WERI-Rb-1 (cell line): ENCODE data around the gene KCNJ4.
"Not testable (repeated sequence)": the region's sequence is repeated elsewhere in the genome, so short reads cannot be mapped to it uniquely, and the experiment has no call there.

Experiments used
- DNase-seq: peaks from one replicate; pipeline ENCODE4 v3.0.0-alpha.2; 2020
- H3K27ac ChIP-seq: fragments of 250-450 bp; sonication (Bioruptor Pico); 2 replicates; pipeline ENCODE4 v1.5.1; 2020; ENCODE audit warnings: mild to moderate bottlenecking, moderate library complexity
- H3K27me3 ChIP-seq: fragments of 250-450 bp; sonication (Bioruptor Pico); 2 replicates; pipeline ENCODE4 v1.5.1; 2021; ENCODE audit warnings: mild to moderate bottlenecking, low read depth, moderate library complexity; ENCODE audit not compliant: insufficient read depth, severe bottlenecking
- H3K36me3 ChIP-seq: fragments of 250-450 bp; sonication (Bioruptor Pico); 2 replicates; pipeline ENCODE4 v1.5.1; 2020; ENCODE audit warnings: mild to moderate bottlenecking, moderate library complexity
- H3K4me3 ChIP-seq: 2 replicates; pipeline ENCODE4 v1.5.1; 2011; ENCODE audit warnings: low read depth, mild to moderate bottlenecking, control low read depth, low read length
- H3K9me3 ChIP-seq: fragments of 250-450 bp; sonication (Bioruptor Pico); 2 replicates; pipeline ENCODE4 v1.5.1; 2021; ENCODE audit warnings: mild to moderate bottlenecking, moderate library complexity; ENCODE audit not compliant: severe bottlenecking
- CTCF ChIP-seq: IDR thresholded peaks from 2 replicates; pipeline ENCODE4 v1.5.1; 2011; ENCODE audit warnings: low read depth, mild to moderate bottlenecking, control low read depth, inconsistent platforms, low read length

KCNJ4 gene

GRCh38 chr22:38406617-38407016 lies 48.4 kb downstream of the KCNJ4 start:
- H3K4me3 ChIP-seq, result no peak overlapping the region
- H3K9me3 ChIP-seq, result peaks cover 6% of the 10 kb centered on the region
- no peaks in the 10 kb centered on the region for H3K36me3 ChIP-seq
- no peaks in the 10 kb centered on the region for H3K27me3 ChIP-seq
- H3K27ac ChIP-seq, result no peak overlapping the region
- no peak for TF ChIP-seq CTCF
- no peak for DNase-seq

GRCh38 chr22:38404419-38404818 lies 50.6 kb downstream of the KCNJ4 start:
- Histone ChIP-seq H3K27ac (no peak overlapping the region), H3K9me3 (no peaks in the 10 kb centered on the region), H3K36me3 (no peaks in the 10 kb centered on the region), H3K27me3 (no peaks in the 10 kb centered on the region), H3K4me3 (no peak overlapping the region)
- no peak for TF ChIP-seq CTCF
- DNase-seq, result no peak

- DNase-seq, result no peak
- TF ChIP-seq CTCF, result no peak
- H3K4me3 ChIP-seq, result no peak overlapping the region
- no peaks in the 10 kb centered on the region for H3K36me3 ChIP-seq
- H3K27me3 ChIP-seq, result no peaks in the 10 kb centered on the region
- no peaks in the 10 kb centered on the region for H3K9me3 ChIP-seq
- H3K27ac ChIP-seq, result no peak overlapping the region
These were observed 51.2 kb downstream of the KCNJ4 start for GRCh38 chr22:38403812-38404211.

GRCh38 chr22:38402204-38402603 lies 52.8 kb downstream of the KCNJ4 start:
- no peaks in the 10 kb centered on the region for H3K9me3 ChIP-seq
- H3K27me3 ChIP-seq, result no peaks in the 10 kb centered on the region
- no peak overlapping the region for H3K27ac ChIP-seq
- no peaks in the 10 kb centered on the region for H3K36me3 ChIP-seq
- no peak overlapping the region for H3K4me3 ChIP-seq
- no peak for TF ChIP-seq CTCF
- DNase-seq, result no peak

GRCh38 chr22:38401336-38402084 lies 53.5 kb downstream of the KCNJ4 start:
- TF ChIP-seq CTCF, result no peak
- H3K4me3 ChIP-seq, result no peak overlapping the region
- H3K9me3 ChIP-seq, result no peaks in the 10 kb centered on the region
- H3K27ac ChIP-seq, result 0 out of 2 replicates have a peak overlapping the region, but pooled peaks have one; percentile 18
- no peaks in the 10 kb centered on the region for H3K27me3 ChIP-seq
- no peak for DNase-seq
- no peaks in the 10 kb centered on the region for H3K36me3 ChIP-seq

- not testable (repeated sequence) for H3K9me3 ChIP-seq, H3K4me3 ChIP-seq, H3K27ac ChIP-seq
These were observed 54.7 kb downstream of the KCNJ4 start for GRCh38 chr22:38400256-38400655.

More at GRCh38 chr22:38400256-38400655, 54.7 kb downstream of the KCNJ4 start:
- DNase-seq, H3K27me3 ChIP-seq, H3K36me3 ChIP-seq: not testable (repeated sequence)
